ENCODE data around the gene VAV3. TPM values are rescaled to one million over a fixed set of nuclear protein-coding genes. Genes with fewer than 3 reads are reported as not detected.

The VAV3 gene
- total and polyA plus RNA-seq, 10 of the 15 experiments (the other 5 are each of a cell fraction or from before 2014, with no cell fraction given), result 0.84 to 5.5 (median 3.4) TPM

DNA sequence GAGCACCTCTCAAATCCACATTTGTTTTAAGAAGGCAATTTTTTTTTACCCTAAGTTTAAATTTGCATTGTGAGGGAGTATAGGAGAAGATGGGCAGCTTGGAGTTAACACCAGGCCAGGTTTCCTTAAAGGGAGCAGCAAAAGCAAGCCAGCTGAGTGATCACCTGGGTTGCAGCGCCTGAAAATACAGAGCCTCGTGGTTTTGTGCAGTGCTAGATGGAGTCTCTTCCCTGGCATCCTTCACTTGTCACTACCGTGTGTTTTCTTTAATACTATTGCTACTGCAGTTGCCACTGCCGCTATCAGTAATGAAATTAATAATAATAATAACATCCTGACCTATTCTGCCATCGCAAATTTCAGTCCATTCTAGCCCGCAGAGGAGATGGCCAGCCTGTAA, 35.2 kb upstream of the VAV3 start (continued):
- TF ChIP-seq, protein P1, sequence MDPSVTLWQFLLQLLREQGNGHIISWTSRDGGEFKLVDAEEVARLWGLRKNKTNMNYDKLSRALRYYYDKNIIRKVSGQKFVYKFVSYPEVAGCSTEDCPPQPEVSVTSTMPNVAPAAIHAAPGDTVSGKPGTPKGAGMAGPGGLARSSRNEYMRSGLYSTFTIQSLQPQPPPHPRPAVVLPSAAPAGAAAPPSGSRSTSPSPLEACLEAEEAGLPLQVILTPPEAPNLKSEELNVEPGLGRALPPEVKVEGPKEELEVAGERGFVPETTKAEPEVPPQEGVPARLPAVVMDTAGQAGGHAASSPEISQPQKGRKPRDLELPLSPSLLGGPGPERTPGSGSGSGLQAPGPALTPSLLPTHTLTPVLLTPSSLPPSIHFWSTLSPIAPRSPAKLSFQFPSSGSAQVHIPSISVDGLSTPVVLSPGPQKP (IDR thresholded peaks at IDR 0.05; ENCODE audit: low read depth, low read length), result no peak

DNA sequence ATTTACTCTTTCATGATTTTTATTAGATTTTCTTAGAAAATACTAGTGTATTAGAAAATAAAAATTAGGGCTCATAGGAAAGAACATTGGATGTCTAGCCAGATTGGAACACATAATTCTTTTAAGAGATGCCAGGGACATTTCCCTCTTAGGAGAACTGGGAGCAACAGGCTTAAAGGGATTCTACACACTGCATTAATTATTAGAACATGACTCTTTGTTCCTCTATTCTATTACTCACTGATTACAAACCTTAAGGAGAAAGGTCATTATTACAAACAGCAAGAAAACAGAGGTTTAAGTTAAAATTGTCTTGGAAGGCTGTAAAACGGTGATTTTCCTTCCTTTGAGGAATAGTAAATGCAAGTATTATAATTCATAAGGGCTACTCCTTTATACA, 32.9 kb upstream of the VAV3 start:
- H3K79me2 ChIP-seq (ENCODE audit: control insufficient read depth, insufficient read depth, low read length), result no peaks in the 10 kb centered on the region
- ChIA-PET CTCF (no interaction called here), POLR2A (no interaction called here), SMC1A (ENCODE audit: uncharacterized antibody, unreplicated experiment) (no interaction called here), RAD21 (ENCODE audit: unreplicated experiment) (no interaction called here)
- no TSS peak for BruUV-seq (replicated peaks)
- no peak overlapping the region for H3K9ac ChIP-seq (ENCODE audit: control insufficient read depth, insufficient read depth, low read length)
- H3K4me1 ChIP-seq (ENCODE audit: control insufficient read depth, insufficient read depth, low read length), result no peaks in the 10 kb centered on the region
- H3K27ac ChIP-seq (ENCODE audit: control insufficient read depth, insufficient read depth), result no peak overlapping the region
- intact Hi-C loops (cut with micrococcal nuclease; ENCODE audit: unreplicated experiment), result no loop called here
- H3K27me3 ChIP-seq (replicated peaks in 1 of 2; ENCODE audit: control insufficient read depth in 2 of 2, insufficient read depth in 2 of 2, low read length in 1 of 2), result no peaks in the 10 kb centered on the region
- no peaks in the 10 kb centered on the region for H3K9me3 ChIP-seq (replicated peaks; ENCODE audit: control insufficient read depth, insufficient read depth, low read length)
- 9% methylated on average over 1 of the region's 1 CpG for WGBS (ENCODE audit: insufficient coverage, insufficient replicate concordance, low lambda C conversion rate, missing lambda C conversion rate)
- ATAC-seq (no peak), FAIRE-seq (no peak), DNase-seq (ENCODE audit: low read depth, low spot score) (no peak)
- no peaks in the 10 kb centered on the region for H4K20me1 ChIP-seq (ENCODE audit: control insufficient read depth, insufficient read depth)
- TF ChIP-seq NRF1 (conservative IDR thresholded peaks at IDR 0.05; ENCODE audit: low read depth, low read length) (no peak), BRCA1 (IDR thresholded peaks at IDR 0.05; ENCODE audit: low read depth, low read length) (no peak), SIN3A (IDR thresholded peaks at IDR 0.05; ENCODE audit: low read depth, low read length) (no peak), RBBP5 (conservative IDR thresholded peaks at IDR 0.05) (no peak), ETV6 (conservative IDR thresholded peaks at IDR 0.05 in 1 of 2, IDR thresholded peaks at IDR 0.05 in 1 of 2; ENCODE audit: borderline replicate concordance in 1 of 2, low read depth in 1 of 2) (no peak), E2F4 (IDR thresholded peaks at IDR 0.05; ENCODE audit: low read depth, low read length) (no peak), CBX3 (IDR thresholded peaks at IDR 0.05; ENCODE audit: borderline replicate concordance, low read depth) (no peak), WRNIP1 (IDR thresholded peaks at IDR 0.05; ENCODE audit: borderline replicate concordance, low read depth, low read length) (no peak)
- TF ChIP-seq, protein P2, sequence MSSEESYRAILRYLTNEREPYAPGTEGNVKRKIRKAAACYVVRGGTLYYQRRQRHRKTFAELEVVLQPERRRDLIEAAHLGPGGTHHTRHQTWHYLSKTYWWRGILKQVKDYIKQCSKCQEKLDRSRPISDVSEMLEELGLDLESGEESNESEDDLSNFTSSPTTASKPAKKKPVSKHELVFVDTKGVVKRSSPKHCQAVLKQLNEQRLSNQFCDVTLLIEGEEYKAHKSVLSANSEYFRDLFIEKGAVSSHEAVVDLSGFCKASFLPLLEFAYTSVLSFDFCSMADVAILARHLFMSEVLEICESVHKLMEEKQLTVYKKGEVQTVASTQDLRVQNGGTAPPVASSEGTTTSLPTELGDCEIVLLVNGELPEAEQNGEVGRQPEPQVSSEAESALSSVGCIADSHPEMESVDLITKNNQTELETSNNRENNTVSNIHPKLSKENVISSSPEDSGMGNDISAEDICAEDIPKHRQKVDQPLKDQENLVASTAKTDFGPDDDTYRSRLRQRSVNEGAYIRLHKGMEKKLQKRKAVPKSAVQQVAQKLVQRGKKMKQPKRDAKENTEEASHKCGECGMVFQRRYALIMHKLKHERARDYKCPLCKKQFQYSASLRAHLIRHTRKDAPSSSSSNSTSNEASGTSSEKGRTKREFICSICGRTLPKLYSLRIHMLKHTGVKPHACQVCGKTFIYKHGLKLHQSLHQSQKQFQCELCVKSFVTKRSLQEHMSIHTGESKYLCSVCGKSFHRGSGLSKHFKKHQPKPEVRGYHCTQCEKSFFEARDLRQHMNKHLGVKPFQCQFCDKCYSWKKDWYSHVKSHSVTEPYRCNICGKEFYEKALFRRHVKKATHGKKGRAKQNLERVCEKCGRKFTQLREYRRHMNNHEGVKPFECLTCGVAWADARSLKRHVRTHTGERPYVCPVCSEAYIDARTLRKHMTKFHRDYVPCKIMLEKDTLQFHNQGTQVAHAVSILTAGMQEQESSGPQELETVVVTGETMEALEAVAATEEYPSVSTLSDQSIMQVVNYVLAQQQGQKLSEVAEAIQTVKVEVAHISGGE (CRISPR knock-in tag; IDR thresholded peaks at IDR 0.05), result no peak
- H3K4me3 ChIP-seq, result no peak overlapping the region
- H2AFZ ChIP-seq (ENCODE audit: control insufficient read depth, low read depth, low read length), result no peak overlapping the region
- H3K36me3 ChIP-seq (ENCODE audit: control insufficient read depth in 2 of 2, insufficient read depth in 2 of 2, low read length in 1 of 2), result no peaks in the 10 kb centered on the region
- in situ Hi-C loops (cut with MboI), result no loop called here
- no peak overlapping the region for H3K4me2 ChIP-seq (ENCODE audit: control insufficient read depth, insufficient read depth)

Data from GM12878 (cell line).